A549 treated with DMSO at 1 μM for 4 hours (cell line): ENCODE measurements around the gene TRDN. TPM values are rescaled to one million over a fixed set of nuclear protein-coding genes. Genes with fewer than 3 reads are reported as not detected.

Source experiments
- total RNA-seq: library from RNA; stranded (reverse); fragments of 200-300 nt; extraction: Qiagen RNA extraction; gene quantifications from 5 replicates; pipeline ENCODE4 v1.2.3, GENCODE V29; 2022; ENCODE audit warnings: low read depth

Gene TRDN
- not detected in 5 replicates for total RNA-seq

DNA sequence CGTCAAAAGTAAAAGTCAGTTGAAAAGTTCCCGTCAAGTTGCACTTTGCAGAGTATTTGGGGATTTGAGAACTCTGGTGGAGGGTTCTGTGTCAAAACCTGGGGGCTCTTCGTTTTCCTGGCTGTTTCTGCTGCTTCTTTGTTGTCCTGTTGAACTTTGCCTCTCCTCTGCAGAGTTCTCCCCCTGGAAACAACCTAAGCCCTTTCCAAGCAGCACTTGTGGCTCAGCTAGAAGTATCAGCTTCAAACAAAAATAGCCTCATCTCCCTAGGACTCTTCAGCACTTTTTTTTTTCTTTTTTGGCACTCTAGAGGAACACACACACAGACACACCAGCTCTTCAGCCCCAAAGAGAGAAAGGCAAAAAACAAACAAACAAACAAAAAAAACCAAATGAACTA lies at the start of gene TRDN:
TRDN (minus strand) TSS at position 169 of the 400 bp plus-strand sequence. CDS start 175 bp downstream, outside the sequence.

Other genes with a start within 250 kb of the TRDN start
- gene NKAIN2, start 166.9 kb upstream of the TRDN start, total RNA-seq = not detected in 5 replicates